ENCODE results near the gene KISS1. TPM values are rescaled to one million over a fixed set of nuclear protein-coding genes. Genes with fewer than 3 reads are reported as not detected.

KISS1 gene
- total RNA-seq, 2 donors from 2014 or later = not detected

DNA sequence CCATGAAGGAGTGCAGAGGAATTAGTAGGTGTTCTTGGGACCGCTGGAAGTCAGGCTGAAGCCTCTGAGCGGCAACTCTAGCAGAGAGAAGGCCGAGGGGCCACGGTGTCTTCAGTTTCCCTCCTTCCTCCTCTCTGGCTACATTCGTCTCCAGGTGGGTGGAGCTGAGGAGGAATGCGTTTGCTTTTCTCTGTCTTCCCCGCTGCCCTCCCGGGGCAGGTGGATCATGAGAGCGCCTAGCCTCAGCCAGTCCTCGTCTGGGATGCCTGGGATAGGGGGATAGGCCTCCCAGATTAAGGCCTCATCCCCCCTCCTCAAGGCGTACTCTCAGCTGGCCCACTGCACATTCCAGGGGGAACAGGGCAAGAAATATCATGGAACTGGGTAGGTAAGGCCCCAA lies 25.0 kb upstream of the KISS1 start:
- H3K4me1 ChIP-seq = no peaks in the 10 kb centered on the region
- H3K27me3 ChIP-seq = no peaks in the 10 kb centered on the region
- no peak overlapping the region for H3K4me3 ChIP-seq
- no peak overlapping the region for H3K27ac ChIP-seq
- peaks cover 15% of the 10 kb centered on the region for H3K36me3 ChIP-seq
- no peak for DNase-seq (ENCODE audit: low spot score)
- H3K9me3 ChIP-seq = no peaks in the 10 kb centered on the region
- TF ChIP-seq, protein P1, sequence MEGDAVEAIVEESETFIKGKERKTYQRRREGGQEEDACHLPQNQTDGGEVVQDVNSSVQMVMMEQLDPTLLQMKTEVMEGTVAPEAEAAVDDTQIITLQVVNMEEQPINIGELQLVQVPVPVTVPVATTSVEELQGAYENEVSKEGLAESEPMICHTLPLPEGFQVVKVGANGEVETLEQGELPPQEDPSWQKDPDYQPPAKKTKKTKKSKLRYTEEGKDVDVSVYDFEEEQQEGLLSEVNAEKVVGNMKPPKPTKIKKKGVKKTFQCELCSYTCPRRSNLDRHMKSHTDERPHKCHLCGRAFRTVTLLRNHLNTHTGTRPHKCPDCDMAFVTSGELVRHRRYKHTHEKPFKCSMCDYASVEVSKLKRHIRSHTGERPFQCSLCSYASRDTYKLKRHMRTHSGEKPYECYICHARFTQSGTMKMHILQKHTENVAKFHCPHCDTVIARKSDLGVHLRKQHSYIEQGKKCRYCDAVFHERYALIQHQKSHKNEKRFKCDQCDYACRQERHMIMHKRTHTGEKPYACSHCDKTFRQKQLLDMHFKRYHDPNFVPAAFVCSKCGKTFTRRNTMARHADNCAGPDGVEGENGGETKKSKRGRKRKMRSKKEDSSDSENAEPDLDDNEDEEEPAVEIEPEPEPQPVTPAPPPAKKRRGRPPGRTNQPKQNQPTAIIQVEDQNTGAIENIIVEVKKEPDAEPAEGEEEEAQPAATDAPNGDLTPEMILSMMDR (IDR thresholded peaks at IDR 0.05) = no peak

DNA sequence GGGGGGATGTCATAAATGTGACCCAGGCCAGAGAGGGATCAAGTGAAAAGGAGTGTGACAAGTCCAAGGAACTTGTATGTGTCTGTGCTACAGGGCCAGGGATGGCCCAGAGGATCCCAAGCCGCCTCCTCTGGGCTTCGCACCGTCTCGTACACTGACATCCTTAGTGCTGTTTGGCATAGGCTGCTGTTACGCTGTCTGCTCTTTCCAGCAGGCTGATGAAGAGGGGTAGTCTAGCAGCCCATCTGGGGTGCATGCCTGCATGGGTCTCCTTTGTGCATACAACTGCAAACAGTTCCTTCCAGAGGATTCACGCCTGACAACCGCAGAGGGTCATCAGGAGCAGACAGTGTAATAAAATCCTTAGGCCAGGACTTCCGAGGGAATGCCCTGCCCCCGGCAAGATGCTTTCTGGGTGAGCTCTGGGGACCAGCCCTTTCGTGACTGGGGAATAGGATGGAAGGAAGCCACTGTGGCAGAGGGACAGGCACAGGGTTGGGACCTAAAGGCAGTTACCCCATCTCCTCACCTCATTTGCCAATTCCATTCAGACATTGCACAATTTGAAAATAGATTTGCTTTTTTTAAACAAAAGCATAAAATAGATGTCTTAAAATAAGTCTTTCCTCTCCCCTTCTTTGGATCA lies 23.8 kb upstream of the KISS1 start:
- DNase-seq (ENCODE audit: low spot score) = no peak
- no peaks in the 10 kb centered on the region for H3K4me1 ChIP-seq
- H3K9me3 ChIP-seq = no peaks in the 10 kb centered on the region
- TF ChIP-seq, protein P1 (IDR thresholded peaks at IDR 0.05) = no peak
- H3K27me3 ChIP-seq = no peaks in the 10 kb centered on the region
- no peak overlapping the region for H3K4me3 ChIP-seq
- peaks cover 8% of the 10 kb centered on the region for H3K36me3 ChIP-seq
- H3K27ac ChIP-seq = no peak overlapping the region

DNA sequence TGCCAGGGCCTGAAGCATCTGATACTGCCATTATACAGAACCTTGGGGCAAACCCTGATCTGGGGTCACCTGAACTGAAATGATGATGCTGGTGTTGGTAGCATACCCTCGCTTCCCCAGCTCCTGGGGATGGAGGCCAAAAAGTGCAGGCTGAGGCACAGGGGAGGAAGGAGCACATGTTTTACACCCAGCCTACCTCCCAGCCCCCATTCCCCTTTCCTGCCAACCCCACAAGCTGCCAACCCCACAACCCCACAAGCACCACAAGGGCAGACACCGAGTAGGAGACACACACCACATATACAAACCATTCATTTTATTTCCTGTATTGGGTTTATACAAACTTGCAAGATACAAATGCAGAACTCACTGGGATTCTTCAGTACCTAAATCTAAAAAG lies 22.3 kb upstream of the KISS1 start:
- TF ChIP-seq, protein P1 (IDR thresholded peaks at IDR 0.05) = no peak

DNA sequence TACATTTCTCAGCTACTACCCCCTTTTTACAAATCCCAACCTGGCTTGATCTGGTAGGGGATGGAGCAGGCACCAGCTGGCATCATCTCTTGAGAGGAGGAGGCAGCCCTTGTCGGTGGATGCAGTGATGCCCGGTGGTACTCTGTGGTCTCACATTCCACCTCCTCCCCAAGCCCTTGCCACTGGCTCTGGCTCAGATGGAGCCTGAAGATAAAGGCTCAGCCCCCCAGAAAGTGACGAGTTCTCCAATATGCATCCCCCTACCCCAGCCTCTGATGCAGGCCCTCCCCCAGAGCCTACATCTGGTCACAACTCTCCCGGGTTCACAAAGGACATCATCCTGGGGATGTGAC lies 21.3 kb upstream of the KISS1 start:
- H3K9me3 ChIP-seq = no peaks in the 10 kb centered on the region
- no peak overlapping the region for H3K4me3 ChIP-seq
- H3K36me3 ChIP-seq = peaks cover 6% of the 10 kb centered on the region
- no peak for DNase-seq (ENCODE audit: low spot score)
- TF ChIP-seq, protein P1 (IDR thresholded peaks at IDR 0.05) = no peak
- H3K4me1 ChIP-seq = peaks cover 0 to 9% of the 10 kb centered on the region in 2 donors
- no peaks in the 10 kb centered on the region for H3K27me3 ChIP-seq
- H3K27ac ChIP-seq = no peak overlapping the region

More for the DNA sequence above, 22.3 kb upstream of the KISS1 start:
- Histone ChIP-seq H3K27me3 (no peaks in the 10 kb centered on the region), H3K36me3 (peaks cover 8% of the 10 kb centered on the region), H3K9me3 (no peaks in the 10 kb centered on the region), H3K27ac (no peak overlapping the region), H3K4me3 (no peak overlapping the region), H3K4me1 (peaks cover 0 to 8% of the 10 kb centered on the region in 2 donors)
- DNase-seq (ENCODE audit: low spot score) = no peak

DNA sequence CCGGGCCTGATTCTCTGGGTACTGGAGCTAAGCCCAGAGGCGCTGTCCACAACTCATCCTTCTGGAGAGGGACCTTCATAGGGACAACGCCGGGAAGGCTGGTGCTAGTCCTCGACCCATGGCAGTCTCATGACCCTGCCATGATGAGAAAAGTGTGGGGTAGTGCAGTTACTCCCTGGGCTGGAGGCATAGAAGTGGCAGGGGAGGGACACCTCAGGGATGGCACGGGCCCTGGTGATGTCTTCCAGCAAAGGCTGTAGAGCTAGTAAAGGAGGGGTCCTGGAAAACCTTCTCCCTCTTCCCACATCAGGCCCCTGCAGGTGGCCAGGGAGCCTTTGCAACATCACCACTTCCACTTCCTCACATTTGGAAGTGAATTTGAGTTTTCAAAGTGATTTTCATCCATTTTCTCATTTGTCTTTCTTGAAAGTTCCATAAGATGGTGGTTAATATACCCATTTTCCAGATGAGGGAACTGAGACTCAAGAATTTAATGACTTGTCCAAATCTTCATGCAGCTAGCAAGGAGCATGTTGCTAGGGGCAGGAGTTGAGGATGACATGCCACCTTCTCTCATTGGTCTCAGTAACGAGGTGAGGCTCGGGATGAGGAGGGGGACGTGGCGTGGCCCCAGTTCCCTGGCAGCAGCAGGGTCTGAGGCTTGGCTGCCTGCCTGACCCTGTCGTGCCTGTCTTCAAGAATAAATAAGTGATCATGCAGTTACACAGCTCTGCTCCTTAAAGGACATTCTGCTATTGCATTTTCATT lies 20.8 kb upstream of the KISS1 start:
- DNase-seq (ENCODE audit: low spot score) = no peak
- Histone ChIP-seq H3K27ac (no peak overlapping the region), H3K4me3 (no peak overlapping the region), H3K4me1 (peaks cover 0 to 9% of the 10 kb centered on the region in 2 donors), H3K27me3 (no peaks in the 10 kb centered on the region), H3K9me3 (no peaks in the 10 kb centered on the region), H3K36me3 (peaks cover under 1% of the 10 kb centered on the region)
- TF ChIP-seq, protein P1 (IDR thresholded peaks at IDR 0.05) = no peak
